Uterus (tissue), 2 donors: ENCODE results near the gene SLC16A6.
"Not testable (repeated sequence)": the region's sequence is repeated elsewhere in the genome, so short reads cannot be mapped to it uniquely, and the experiment has no call there.

ENCODE experiments used
- POLR2A ChIP-seq, 2 donors: fragments of 450-650 bp; IDR thresholded peaks; one replicate each; pipeline ENCODE4 v1.6.1; 2016; ENCODE audit warnings: antibody characterized with exemption in 2 of 2, mild to moderate bottlenecking in 1 of 2, moderate library complexity in 1 of 2
- TF ChIP-seq, protein P1 (sequence below), 4 experiments: fragments of 200-600 bp in 2 of 4; fragments of 450-650 bp in 2 of 4; sonication (generic) in 2 of 4; IDR thresholded peaks; one replicate each; pipeline ENCODE4 v1.5.1; 2016 to 2019; ENCODE audit warnings: antibody characterized with exemption in 4 of 4, mild to moderate bottlenecking in 2 of 4, moderate library complexity in 1 of 4

GRCh38 chr17:68258890-68259647 lies 31.9 kb downstream of the SLC16A6 start:
- TF ChIP-seq, protein P1, sequence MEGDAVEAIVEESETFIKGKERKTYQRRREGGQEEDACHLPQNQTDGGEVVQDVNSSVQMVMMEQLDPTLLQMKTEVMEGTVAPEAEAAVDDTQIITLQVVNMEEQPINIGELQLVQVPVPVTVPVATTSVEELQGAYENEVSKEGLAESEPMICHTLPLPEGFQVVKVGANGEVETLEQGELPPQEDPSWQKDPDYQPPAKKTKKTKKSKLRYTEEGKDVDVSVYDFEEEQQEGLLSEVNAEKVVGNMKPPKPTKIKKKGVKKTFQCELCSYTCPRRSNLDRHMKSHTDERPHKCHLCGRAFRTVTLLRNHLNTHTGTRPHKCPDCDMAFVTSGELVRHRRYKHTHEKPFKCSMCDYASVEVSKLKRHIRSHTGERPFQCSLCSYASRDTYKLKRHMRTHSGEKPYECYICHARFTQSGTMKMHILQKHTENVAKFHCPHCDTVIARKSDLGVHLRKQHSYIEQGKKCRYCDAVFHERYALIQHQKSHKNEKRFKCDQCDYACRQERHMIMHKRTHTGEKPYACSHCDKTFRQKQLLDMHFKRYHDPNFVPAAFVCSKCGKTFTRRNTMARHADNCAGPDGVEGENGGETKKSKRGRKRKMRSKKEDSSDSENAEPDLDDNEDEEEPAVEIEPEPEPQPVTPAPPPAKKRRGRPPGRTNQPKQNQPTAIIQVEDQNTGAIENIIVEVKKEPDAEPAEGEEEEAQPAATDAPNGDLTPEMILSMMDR (IDR thresholded peaks at IDR 0.05): not testable (repeated sequence)
- not testable (repeated sequence) for TF ChIP-seq POLR2A (IDR thresholded peaks at IDR 0.05)
